GM12878 (cell line): ENCODE results near the gene NFATC1. TPM values are rescaled to one million over a fixed set of nuclear protein-coding genes. Genes with fewer than 3 reads are reported as not detected.

ENCODE experiments used
- ATAC-seq: fragments of 200-7000 bp; cut with Tn5 transposase; 3 replicates; pipeline ENCODE4 v1.9.1; 2020; ENCODE audit warnings: mild to moderate bottlenecking, moderate library complexity
- BruUV-seq: library from RNA; stranded (reverse); fragments of 400-500 nt; replicated peaks from 2 replicates; lab custom pipeline; 2021; lab: Mats Ljungman, UMichigan
- CTCF ChIA-PET: fragments of 300-600 bp; sonication (Branson Sonifier 250); formaldehyde crosslinking; extraction: SDS; loops from one replicate; lab custom pipeline; 2021; ENCODE audit warnings: inconsistent platforms; lab: Yijun Ruan, JAX
- POLR2A ChIA-PET: fragments of 350-600 bp; formaldehyde crosslinking; extraction: SDS; loops from one replicate; lab custom pipeline; 2021; ENCODE audit warnings: inconsistent platforms; lab: Charles Lee
- RAD21 ChIA-PET: fragments of 300-600 bp; sonication (Branson Sonifier 250); formaldehyde crosslinking; loops from one replicate; lab custom pipeline; 2023; ENCODE audit warnings: antibody characterized with exemption; ENCODE audit not compliant: unreplicated experiment; lab: Charles Lee
- SMC1A ChIA-PET: fragments of 300-600 bp; sonication (Branson Sonifier 250); formaldehyde crosslinking; loops from one replicate; lab custom pipeline; 2023; ENCODE audit not compliant: unreplicated experiment, uncharacterized antibody; lab: Charles Lee
- DNase-seq: peaks from one replicate; pipeline ENCODE4 v3.0.0-alpha.2; 2011; ENCODE audit warnings: low read depth, low spot score
- FAIRE-seq: peaks from 3 replicates; lab custom pipeline; 2011; peaks lifted over from hg19 to GRCh38; lab: Jason Lieb, UNC
- H2AFZ ChIP-seq: 2 replicates; pipeline ENCODE4 v1.6.0; 2011; ENCODE audit warnings: low read depth, low read length, control low read depth; ENCODE audit not compliant: control insufficient read depth
- H3K27ac ChIP-seq: 2 replicates; pipeline ENCODE4 v1.5.1; 2011; ENCODE audit warnings: control low read depth; ENCODE audit not compliant: control insufficient read depth, insufficient read depth
- H3K27me3 ChIP-seq, 2 experiments: replicated peaks in 1 of 2; 2 replicates each; pipeline versions ENCODE4 v1.6.0 to v1.6.1; 2011; ENCODE audit warnings: low read length in 1 of 2; ENCODE audit not compliant: control insufficient read depth in 2 of 2, insufficient read depth in 2 of 2
- H3K36me3 ChIP-seq, 2 experiments: 2 replicates each; pipeline ENCODE4 v1.5.1; 2011; ENCODE audit warnings: low read length in 1 of 2; ENCODE audit not compliant: control insufficient read depth in 2 of 2, insufficient read depth in 2 of 2
- H3K4me1 ChIP-seq: 2 replicates; pipeline ENCODE4 v1.6.1; 2011; ENCODE audit warnings: mild to moderate bottlenecking, low read length, moderate library complexity, mixed read lengths; ENCODE audit not compliant: control insufficient read depth, insufficient read depth
- H3K4me2 ChIP-seq: 2 replicates; pipeline ENCODE4 v1.6.0; 2011; ENCODE audit warnings: control low read depth; ENCODE audit not compliant: control insufficient read depth, insufficient read depth
- H3K4me3 ChIP-seq: fragments of 200-600 bp; sonication (generic); 2 replicates; pipeline ENCODE4 v1.5.1; 2016
- H3K79me2 ChIP-seq: 2 replicates; pipeline ENCODE4 v1.6.0; 2011; ENCODE audit warnings: low read length; ENCODE audit not compliant: control insufficient read depth, insufficient read depth
- H3K9ac ChIP-seq: 2 replicates; pipeline ENCODE4 v1.8.0; 2011; ENCODE audit warnings: low read length, control low read depth, mixed read lengths; ENCODE audit not compliant: control insufficient read depth, insufficient read depth
- H3K9me3 ChIP-seq: replicated peaks from 3 replicates; pipeline ENCODE4 v1.5.1; 2011; ENCODE audit warnings: mild to moderate bottlenecking, low read length; ENCODE audit not compliant: control insufficient read depth, insufficient read depth
- H4K20me1 ChIP-seq: 2 replicates; pipeline ENCODE4 v1.6.0; 2011; ENCODE audit not compliant: control insufficient read depth, insufficient read depth
- CBX5 ChIP-seq: sonication (generic); IDR thresholded peaks from 2 replicates; pipeline ENCODE4 v1.6.1; 2016; ENCODE audit warnings: low read depth, moderate library complexity, mild to moderate bottlenecking, inconsistent platforms
- EED ChIP-seq: sonication (generic); IDR thresholded peaks from 2 replicates; pipeline ENCODE4 v1.6.1; 2016; ENCODE audit warnings: antibody characterized with exemption, low read depth
- NR2F1 ChIP-seq: fragments of 450-650 bp; conservative IDR thresholded peaks from 2 replicates; pipeline ENCODE4 v1.6.1; 2017; ENCODE audit warnings: mild to moderate bottlenecking
- PRDM15 ChIP-seq: fragments of 450-650 bp; formaldehyde crosslinking; IDR thresholded peaks from 2 replicates; pipeline ENCODE4 v1.4.0; 2020; ENCODE audit warnings: mild to moderate bottlenecking, moderate library complexity
- WGBS: methylation state at CpG from one replicate; pipeline ENCODE4 v1.1.6; 2016; ENCODE audit warnings: low lambda C conversion rate; ENCODE audit not compliant: insufficient replicate concordance, insufficient coverage; ENCODE audit errors: missing lambda C conversion rate; 5-methylcytosine and 5-hydroxymethylcytosine counted together
- in situ Hi-C: fragments of 300-500 bp; cut with MboI; formaldehyde crosslinking; loops from 9 replicates; pipeline ENCODE4 v1.14.3; 2018; ENCODE audit warnings: mixed read lengths
- intact Hi-C: fragments of 100-400 bp; cut with micrococcal nuclease; formaldehyde crosslinking; loops from one replicate; pipeline ENCODE4 v1.14.2; 2022; ENCODE audit not compliant: unreplicated experiment
- polyA plus RNA-seq, 11 experiments: library from polyadenylated mRNA; depleted of rRNA in 4 of 11; unstranded in 6 of 11; stranded (reverse) in 5 of 11; fragments of >200 nt; fragmentation: Nextera tagmentation in 4 of 11; fragmentation: Illumina TruSeq in 1 of 11; extraction: Ambion mirVana in 4 of 11; extraction: Trizol in 1 of 11; gene quantifications; 1 replicate in 1 of 11; 2 replicates in 10 of 11; pipeline versions ENCODE4 v1.2.1 to v1.2.3, GENCODE V29; 2011 to 2016; ENCODE audit warnings: inconsistent platforms in 2 of 11, missing spikeins in 2 of 11, low read depth in 1 of 11
- total RNA-seq, 4 experiments: library from RNA; depleted of rRNA in 3 of 4; stranded (reverse); fragments of >200 nt in 3 of 4; fragmentation: Illumina TruSeq in 1 of 4; extraction: Trizol in 1 of 4; gene quantifications; 2 replicates each; pipeline versions ENCODE4 v1.2.1 to v1.2.3, GENCODE V29; 2013 to 2021

NFATC1 gene
- total and polyA plus RNA-seq, 10 of the 15 experiments (the other 5 are each of a cell fraction or from before 2014, with no cell fraction given) = 0.84 to 20.8 (median 5.1) TPM

GRCh38 chr18:79438089-79438897 lies 42.6 kb downstream of the NFATC1 start:
- no peak overlapping the region for H3K4me2 ChIP-seq
- WGBS = 93% methylated on average over 36 of the region's 36 CpGs
- FAIRE-seq = no peak
- RAD21 ChIA-PET = no interaction called here
- TF ChIP-seq NR2F1 (0 out of 2 replicates have a peak, but pooled peaks have one; percentile 35), PRDM15 (CRISPR knock-in tag) (no peak), CBX5 (no peak), EED (no peak)
- TF ChIP-seq, all 136 proteins: peak for 1
- H2AFZ ChIP-seq = no peak overlapping the region
- no TSS peak for BruUV-seq
- H3K36me3 ChIP-seq = peaks cover 0 to 16% of the 10 kb centered on the region in 2 experiments; a peak in 3 of 4 replicates
- ChIA-PET CTCF (interaction anchor here (0.8 to 1.1 kb wide), 3 partner anchors 27 to 85 kb away, joined by 3 to 4 read pairs (median 3); no protein-coding TSS in a partner anchor), POLR2A (no interaction called here), SMC1A (interaction anchor here (0.6 to 1.1 kb wide), 2 partner anchors 20 to 26 kb away, joined by 3 read pairs; no protein-coding TSS in a partner anchor)
- H3K9ac ChIP-seq = no peak overlapping the region
- peaks cover 19% of the 10 kb centered on the region for H3K4me1 ChIP-seq
- no peak overlapping the region for H3K4me3 ChIP-seq
- in situ Hi-C loops = no loop called here
- no peaks in the 10 kb centered on the region for H3K27me3 ChIP-seq
- H3K79me2 ChIP-seq = no peaks in the 10 kb centered on the region
- H3K9me3 ChIP-seq = no peaks in the 10 kb centered on the region; the same call in 2 of the 3 replicates
- H3K27ac ChIP-seq = no peak overlapping the region
- no peaks in the 10 kb centered on the region for H4K20me1 ChIP-seq
- intact Hi-C loops = no loop called here
- DNase-seq = no peak
- ATAC-seq = no peak
